Measurements from ENCODE around the gene TSPAN32. TPM values are rescaled to one million over a fixed set of nuclear protein-coding genes. Genes with fewer than 3 reads are reported as not detected.

Gene TSPAN32
- polyA plus RNA-seq, 1 donor, result 77.1 TPM

DNA sequence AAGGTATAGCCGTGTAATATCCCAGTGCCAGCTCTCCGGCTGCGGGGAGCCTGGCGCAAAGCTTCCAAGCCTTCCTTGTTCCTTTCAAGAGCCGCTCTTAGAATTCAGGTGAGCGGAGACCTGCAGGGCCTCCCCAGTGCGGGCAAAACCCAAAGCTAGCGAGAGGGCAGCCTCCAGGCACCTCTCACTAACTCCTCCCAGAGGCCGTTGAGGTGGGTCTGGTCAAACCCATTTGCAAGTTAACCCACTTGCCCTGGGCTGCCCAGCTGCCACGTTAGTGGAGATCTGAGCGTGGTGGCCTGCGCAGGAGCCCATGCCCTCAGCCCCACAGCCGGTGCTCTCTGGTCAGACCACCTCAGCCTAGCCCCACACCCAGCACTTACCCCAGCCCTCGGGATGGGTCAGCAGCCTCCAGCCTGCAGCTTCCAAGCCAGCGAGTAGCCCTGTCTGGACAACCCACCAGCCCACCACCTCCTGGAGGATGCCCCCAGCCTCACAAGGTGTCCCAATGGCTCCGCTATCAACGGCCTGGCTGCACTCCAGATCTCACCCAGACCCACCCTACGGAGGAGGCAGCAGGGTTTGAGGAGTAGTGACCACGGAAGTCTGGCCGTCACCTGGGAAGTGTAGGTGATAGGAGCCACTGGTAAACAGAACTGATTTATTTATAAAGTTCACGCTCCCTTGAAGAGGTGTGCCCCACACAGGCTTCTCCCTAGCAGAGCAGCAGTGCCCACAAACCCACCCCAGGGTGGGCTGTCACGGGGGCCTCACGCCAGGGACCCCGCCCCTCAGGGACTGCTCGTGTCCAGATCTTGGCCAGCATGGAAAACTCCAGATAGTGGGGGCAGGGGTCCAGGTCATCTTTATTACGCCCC, 33.7 kb upstream of the TSPAN32 start:
- WGBS (ENCODE audit: insufficient coverage, low lambda C conversion rate), result no CpG with 5 or more reads among the region's 26 CpGs
- H3K27me3 ChIP-seq (ENCODE audit: control insufficient read depth, insufficient read depth, low read length), result peaks cover 41% of the 10 kb centered on the region

DNA sequence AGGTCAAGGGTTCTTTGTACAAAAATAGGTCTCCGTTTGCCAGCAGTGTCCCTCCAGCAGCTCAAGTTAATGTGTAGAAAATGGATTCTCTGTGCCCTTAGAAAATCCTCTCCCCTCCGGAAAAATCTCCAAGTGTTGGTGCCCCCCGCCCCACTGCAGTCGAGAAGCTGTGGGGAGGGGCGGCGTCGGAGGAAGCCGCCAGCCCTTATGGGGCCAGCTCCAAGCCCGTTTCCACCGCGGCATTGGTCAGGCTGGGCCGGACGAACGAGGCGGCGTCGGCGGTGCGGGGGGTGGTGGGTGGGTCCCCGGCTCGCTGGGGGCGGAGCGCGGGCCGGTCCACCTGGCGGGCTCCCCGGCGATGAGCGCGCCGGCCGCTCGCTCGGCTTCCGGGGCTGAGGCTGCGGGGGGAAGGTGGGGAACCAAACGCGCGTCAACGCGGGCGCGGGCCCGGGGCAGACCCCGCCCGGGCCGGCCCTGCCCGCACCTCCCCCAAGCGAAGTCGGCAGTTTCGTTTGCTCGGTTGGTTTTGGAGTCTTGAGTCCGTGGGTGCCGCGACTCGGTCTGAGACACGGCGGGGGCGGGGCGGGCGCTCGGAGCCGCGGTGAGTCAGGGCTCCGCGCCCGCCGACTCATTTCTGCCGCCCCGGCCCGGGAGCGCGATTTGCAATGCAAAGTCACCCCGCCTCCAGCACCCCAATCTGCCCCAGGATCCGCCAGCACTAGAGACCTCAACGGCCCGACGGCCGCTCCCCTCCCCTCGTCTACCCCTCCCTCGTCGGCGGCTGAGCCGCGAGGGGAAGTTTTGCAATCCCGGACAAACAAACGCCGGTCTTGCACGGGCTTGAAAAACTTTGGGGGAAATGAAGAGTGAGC, 32.8 kb upstream of the TSPAN32 start:
- no CpG with 5 or more reads among the region's 89 CpGs for WGBS (ENCODE audit: insufficient coverage, low lambda C conversion rate)
- peak overlapping the region; percentile 71 for H3K27ac ChIP-seq (ENCODE audit: low read length)
- peaks cover 17% of the 10 kb centered on the region for H3K36me3 ChIP-seq (ENCODE audit: control insufficient read depth, insufficient read depth, low read length)
- peaks cover 41% of the 10 kb centered on the region for H3K27me3 ChIP-seq (ENCODE audit: control insufficient read depth, insufficient read depth, low read length)
- DNase-seq, result peak; percentile 43 to 70
- peaks cover 10% of the 10 kb centered on the region for H3K9me3 ChIP-seq (ENCODE audit: control insufficient read depth, low read depth, low read length)
- H3K4me1 ChIP-seq (ENCODE audit: control insufficient read depth, insufficient read depth, low read length), result peaks cover 30% of the 10 kb centered on the region
- peak overlapping the region; percentile 54 for H3K4me3 ChIP-seq (ENCODE audit: low read length)

More for the DNA sequence above, 33.7 kb upstream of the TSPAN32 start:
- DNase-seq, result peak in 1 of 2 donors; percentile 27
- peaks cover 17% of the 10 kb centered on the region for H3K36me3 ChIP-seq (ENCODE audit: control insufficient read depth, insufficient read depth, low read length)
- peaks cover 10% of the 10 kb centered on the region for H3K9me3 ChIP-seq (ENCODE audit: control insufficient read depth, low read depth, low read length)
- peak overlapping the region; percentile 71 for H3K27ac ChIP-seq (ENCODE audit: low read length)
- H3K4me3 ChIP-seq (ENCODE audit: low read length), result peak overlapping the region; percentile 45
- H3K4me1 ChIP-seq (ENCODE audit: control insufficient read depth, insufficient read depth, low read length), result peaks cover 39% of the 10 kb centered on the region

GRCh38 chr11:2269601-2270321, 32.1 kb upstream of the TSPAN32 start:
- H3K27ac ChIP-seq (ENCODE audit: low read length), result peak overlapping the region; percentile 70
- peaks cover 41% of the 10 kb centered on the region for H3K27me3 ChIP-seq (ENCODE audit: control insufficient read depth, insufficient read depth, low read length)
- H3K4me1 ChIP-seq (ENCODE audit: control insufficient read depth, insufficient read depth, low read length), result peaks cover 28% of the 10 kb centered on the region
- DNase-seq, result peak; percentile 68 to 87
- no CpG with 5 or more reads among the region's 104 CpGs for WGBS (ENCODE audit: insufficient coverage, low lambda C conversion rate)
- H3K9me3 ChIP-seq (ENCODE audit: control insufficient read depth, low read depth, low read length), result peaks cover 10% of the 10 kb centered on the region
- peak overlapping the region; percentile 54 for H3K4me3 ChIP-seq (ENCODE audit: low read length)
- peaks cover 17% of the 10 kb centered on the region for H3K36me3 ChIP-seq (ENCODE audit: control insufficient read depth, insufficient read depth, low read length)

DNA sequence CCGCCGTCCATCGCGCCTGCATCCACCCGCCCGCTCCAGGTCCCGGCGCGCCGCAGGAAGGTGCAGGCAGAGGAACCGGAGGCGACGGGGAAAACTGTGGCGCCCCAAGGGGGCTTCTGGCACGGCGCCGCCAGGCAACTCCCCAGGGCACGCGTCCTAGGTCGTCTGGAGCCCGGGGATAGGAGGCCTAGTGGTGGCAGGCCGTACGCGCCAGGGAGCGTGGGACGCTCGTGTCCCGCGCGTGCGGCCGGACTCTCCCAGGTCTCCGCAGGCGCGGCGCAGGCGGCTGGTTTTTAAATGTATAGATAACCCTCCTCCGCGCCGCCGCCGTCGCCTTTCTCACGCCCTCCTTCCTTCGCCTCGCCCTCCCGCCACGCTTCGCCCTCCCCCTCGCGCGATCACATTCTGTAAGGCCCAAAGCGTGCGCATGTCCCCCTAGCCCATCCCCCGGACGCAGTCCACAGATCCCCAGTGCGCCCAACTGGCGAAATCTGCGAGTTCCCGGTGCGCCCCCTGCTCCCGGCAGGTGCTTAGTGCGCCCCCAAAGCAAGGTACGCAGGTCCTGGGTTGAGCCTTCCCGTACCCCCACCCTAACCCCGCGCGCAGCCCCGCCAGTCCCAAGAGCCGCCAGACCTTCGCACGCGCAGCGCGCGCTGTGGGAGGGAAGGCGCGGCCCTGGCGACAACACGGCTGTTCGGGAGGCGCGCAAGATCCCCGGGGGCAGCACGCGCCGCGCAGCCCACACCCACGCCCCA, 31.3 kb upstream of the TSPAN32 start, which contains the start of gene ASCL2:
Gene ASCL2 (minus strand): TSS at position 267 of the 755 bp plus-strand sequence. CDS start 256 bp downstream, at position 11.
- Histone ChIP-seq H3K4me3 (ENCODE audit: low read length) (peak within 1 kb of the TSS; percentile 54), H3K27ac (ENCODE audit: low read length) (peak within 1 kb of the TSS; percentile 70), H3K9me3 (ENCODE audit: control insufficient read depth, low read depth, low read length) (peaks cover 10% of the 10 kb centered on the region), H3K27me3 (ENCODE audit: control insufficient read depth, insufficient read depth, low read length) (peaks cover 41% of the 10 kb centered on the region), H3K4me1 (ENCODE audit: control insufficient read depth, insufficient read depth, low read length) (peaks cover 28% of the 10 kb centered on the region), H3K36me3 (ENCODE audit: control insufficient read depth, insufficient read depth, low read length) (peaks cover 17% of the 10 kb centered on the region)
- peak in 1 of 2 donors; percentile 68 for DNase-seq
- WGBS (ENCODE audit: insufficient coverage, low lambda C conversion rate), result no CpG with 5 or more reads among the region's 89 CpGs

DNA sequence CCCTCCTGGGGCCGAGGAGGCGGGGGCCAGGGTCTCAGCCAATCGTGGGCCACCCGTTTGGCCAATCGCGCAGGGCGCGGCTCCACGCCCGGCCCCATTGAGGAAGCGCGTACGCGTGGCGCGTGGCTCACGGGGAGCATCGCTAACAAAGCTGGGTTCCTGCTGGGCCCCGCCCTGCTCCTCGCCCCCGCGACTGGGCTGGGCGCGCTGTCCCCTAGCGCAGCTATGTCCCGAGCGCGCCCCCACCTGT, 30.8 kb upstream of the TSPAN32 start:
- peaks cover 17% of the 10 kb centered on the region for H3K36me3 ChIP-seq (ENCODE audit: control insufficient read depth, insufficient read depth, low read length)
- no peak overlapping the region for H3K4me3 ChIP-seq (ENCODE audit: low read length)
- H3K9me3 ChIP-seq (ENCODE audit: control insufficient read depth, low read depth, low read length), result peaks cover 10% of the 10 kb centered on the region
- H3K4me1 ChIP-seq (ENCODE audit: control insufficient read depth, insufficient read depth, low read length), result peaks cover 26% of the 10 kb centered on the region
- H3K27ac ChIP-seq (ENCODE audit: low read length), result no peak overlapping the region
- peak; percentile 50 to 72 for DNase-seq
- peaks cover 41% of the 10 kb centered on the region for H3K27me3 ChIP-seq (ENCODE audit: control insufficient read depth, insufficient read depth, low read length)
- WGBS (ENCODE audit: insufficient coverage, low lambda C conversion rate), result no CpG with 5 or more reads among the region's 28 CpGs

- H3K9me3 ChIP-seq (ENCODE audit: control insufficient read depth, low read depth, low read length), result peaks cover 10% of the 10 kb centered on the region
- no peak for DNase-seq
- peaks cover 16% of the 10 kb centered on the region for H3K36me3 ChIP-seq (ENCODE audit: control insufficient read depth, insufficient read depth, low read length)
- WGBS (ENCODE audit: insufficient coverage, low lambda C conversion rate), result 47% methylated on average over 6 of the region's 45 CpGs
- H3K27me3 ChIP-seq (ENCODE audit: control insufficient read depth, insufficient read depth, low read length), result peaks cover 41% of the 10 kb centered on the region
- peaks cover 21% of the 10 kb centered on the region for H3K4me1 ChIP-seq (ENCODE audit: control insufficient read depth, insufficient read depth, low read length)
- no peak overlapping the region for H3K4me3 ChIP-seq (ENCODE audit: low read length)
- no peak overlapping the region for H3K27ac ChIP-seq (ENCODE audit: low read length)
These were observed 30.2 kb upstream of the TSPAN32 start for GRCh38 chr11:2271327-2272227.

DNA sequence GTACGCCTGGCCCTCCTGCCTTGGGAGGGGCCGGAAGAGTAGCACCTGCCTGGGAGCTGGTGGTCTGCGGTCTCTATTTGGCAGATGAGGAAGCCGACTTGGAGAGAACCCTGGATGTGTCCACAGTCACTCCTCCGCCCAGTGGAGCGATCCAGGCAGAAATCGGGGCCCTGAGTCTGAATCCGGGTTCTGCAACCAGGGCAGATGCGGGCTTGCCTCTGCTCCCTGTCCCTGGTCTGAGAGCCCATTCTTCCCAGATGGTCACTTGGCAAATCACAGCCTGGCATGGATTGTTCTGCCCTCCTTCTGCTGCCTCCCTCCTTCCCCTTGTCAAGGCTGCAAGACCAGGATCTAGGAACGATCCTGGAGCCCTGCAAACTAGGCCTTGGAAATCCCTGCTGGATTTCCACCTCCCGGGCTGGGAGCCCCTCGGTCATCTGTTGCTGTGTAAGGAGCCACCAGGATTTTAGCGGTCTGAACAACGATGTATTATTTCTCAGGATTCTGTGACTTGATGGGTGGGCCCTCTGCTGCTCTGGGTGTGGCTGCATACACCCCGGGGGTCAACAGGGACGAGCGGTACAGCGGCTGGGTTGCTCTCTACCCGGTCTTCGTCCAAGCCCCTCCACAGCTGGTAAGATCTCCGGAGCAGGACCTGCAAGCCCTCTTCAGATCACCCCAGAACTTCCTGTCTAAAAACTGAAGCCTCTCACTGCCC, 29.4 kb upstream of the TSPAN32 start:
- Histone ChIP-seq H3K4me1 (ENCODE audit: control insufficient read depth, insufficient read depth, low read length) (peaks cover 16% of the 10 kb centered on the region), H3K36me3 (ENCODE audit: control insufficient read depth, insufficient read depth, low read length) (peaks cover 10% of the 10 kb centered on the region), H3K4me3 (ENCODE audit: low read length) (no peak overlapping the region), H3K27ac (ENCODE audit: low read length) (no peak overlapping the region), H3K27me3 (ENCODE audit: control insufficient read depth, insufficient read depth, low read length) (peaks cover 41% of the 10 kb centered on the region), H3K9me3 (ENCODE audit: control insufficient read depth, low read depth, low read length) (peaks cover 10% of the 10 kb centered on the region)
- no CpG with 5 or more reads among the region's 21 CpGs for WGBS (ENCODE audit: insufficient coverage, low lambda C conversion rate)
- DNase-seq, result no peak

DNA sequence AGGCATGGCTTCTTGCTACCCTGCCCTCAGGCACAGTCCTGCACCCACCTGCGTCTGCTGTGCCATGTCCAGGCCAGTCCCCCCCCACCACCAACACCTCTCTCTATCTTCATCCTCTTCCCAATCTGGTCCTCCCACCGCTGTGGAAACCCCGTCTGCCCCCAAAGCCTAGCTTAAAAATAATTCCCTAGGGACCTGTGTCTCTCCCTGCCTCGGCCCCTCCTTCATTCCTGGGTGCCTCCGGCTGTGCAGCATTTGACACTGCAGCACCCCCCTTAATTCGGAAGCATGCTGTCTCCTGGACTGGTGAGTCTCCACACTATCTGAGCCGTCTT, 28.9 kb upstream of the TSPAN32 start:
- Histone ChIP-seq H3K27me3 (ENCODE audit: control insufficient read depth, insufficient read depth, low read length) (peaks cover 39% of the 10 kb centered on the region), H3K27ac (ENCODE audit: low read length) (no peak overlapping the region), H3K4me3 (ENCODE audit: low read length) (no peak overlapping the region), H3K4me1 (ENCODE audit: control insufficient read depth, insufficient read depth, low read length) (peaks cover 13% of the 10 kb centered on the region), H3K36me3 (ENCODE audit: control insufficient read depth, insufficient read depth, low read length) (peaks cover 6% of the 10 kb centered on the region), H3K9me3 (ENCODE audit: control insufficient read depth, low read depth, low read length) (peaks cover 10% of the 10 kb centered on the region)
- no peak for DNase-seq
- 100% methylated on average over 1 of the region's 7 CpGs for WGBS (ENCODE audit: insufficient coverage, low lambda C conversion rate)

All from large intestine (tissue), 3 donors.